Measurements from ENCODE around the gene NCR3LG1.
"Not testable (repeated sequence)": the region's sequence is repeated elsewhere in the genome, so short reads cannot be mapped to it uniquely, and the experiment has no call there.

The NCR3LG1 gene

DNA sequence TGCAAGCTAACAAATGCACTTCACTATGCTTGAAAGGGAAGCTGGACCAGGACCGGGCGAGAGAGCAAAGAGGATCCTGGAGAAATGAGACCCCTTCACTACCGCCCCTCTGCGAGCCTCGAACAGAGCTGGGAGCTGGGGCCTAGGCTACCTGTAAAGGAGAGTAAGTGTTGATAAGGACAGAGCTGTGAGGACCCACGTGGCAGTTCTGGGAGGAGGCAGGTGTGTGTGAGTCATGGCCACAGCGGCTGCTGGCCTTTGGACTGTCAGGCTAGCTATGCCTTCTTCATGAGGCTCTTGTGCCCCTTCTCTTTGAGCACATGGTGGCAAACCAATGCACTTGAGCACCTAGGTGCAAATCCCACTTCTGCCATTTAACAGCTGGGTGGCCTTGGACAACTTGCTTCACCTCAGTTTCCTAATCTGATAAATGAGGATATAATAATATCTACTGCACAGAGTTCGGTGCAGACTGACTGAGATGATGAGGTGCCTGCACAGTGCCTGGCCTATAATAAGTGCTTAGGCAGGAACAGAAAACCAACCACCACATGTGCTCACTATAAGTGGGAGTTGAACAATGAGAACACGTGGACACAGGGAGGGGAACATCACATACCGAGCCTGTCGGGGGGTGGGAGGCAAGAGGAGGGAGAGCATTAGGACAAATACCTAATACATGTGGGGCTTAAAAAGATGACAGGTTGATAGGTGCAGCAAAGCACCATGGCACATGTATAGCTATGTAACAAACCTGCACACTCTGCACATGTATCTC is 72.1 kb downstream of the NCR3LG1 start:
- H3K27ac ChIP-seq (replicated peaks) = no peak overlapping the region

GRCh38 chr11:17426233-17426632 is 74.6 kb downstream of the NCR3LG1 start:
- not testable (repeated sequence) for DNase-seq (ENCODE audit: low read depth in 1 of 2, low spot score in 1 of 2); H3K27ac ChIP-seq (replicated peaks); H3K4me3 ChIP-seq (replicated peaks; ENCODE audit: insufficient read depth, low read length); H3K27me3 ChIP-seq (ENCODE audit: insufficient read depth, poor library complexity, severe bottlenecking)

More for the DNA sequence above, 72.1 kb downstream of the NCR3LG1 start:
- no peak for DNase-seq (ENCODE audit: low read depth in 1 of 2, low spot score in 1 of 2)
- H3K27me3 ChIP-seq (ENCODE audit: insufficient read depth, poor library complexity, severe bottlenecking) = peaks cover 6% of the 10 kb centered on the region
- no peak overlapping the region for H3K4me3 ChIP-seq (replicated peaks; ENCODE audit: insufficient read depth, low read length)
- no peak for TF ChIP-seq GABPA (IDR thresholded peaks at IDR 0.05; ENCODE audit: low read depth)
- TF ChIP-seq, protein P1, sequence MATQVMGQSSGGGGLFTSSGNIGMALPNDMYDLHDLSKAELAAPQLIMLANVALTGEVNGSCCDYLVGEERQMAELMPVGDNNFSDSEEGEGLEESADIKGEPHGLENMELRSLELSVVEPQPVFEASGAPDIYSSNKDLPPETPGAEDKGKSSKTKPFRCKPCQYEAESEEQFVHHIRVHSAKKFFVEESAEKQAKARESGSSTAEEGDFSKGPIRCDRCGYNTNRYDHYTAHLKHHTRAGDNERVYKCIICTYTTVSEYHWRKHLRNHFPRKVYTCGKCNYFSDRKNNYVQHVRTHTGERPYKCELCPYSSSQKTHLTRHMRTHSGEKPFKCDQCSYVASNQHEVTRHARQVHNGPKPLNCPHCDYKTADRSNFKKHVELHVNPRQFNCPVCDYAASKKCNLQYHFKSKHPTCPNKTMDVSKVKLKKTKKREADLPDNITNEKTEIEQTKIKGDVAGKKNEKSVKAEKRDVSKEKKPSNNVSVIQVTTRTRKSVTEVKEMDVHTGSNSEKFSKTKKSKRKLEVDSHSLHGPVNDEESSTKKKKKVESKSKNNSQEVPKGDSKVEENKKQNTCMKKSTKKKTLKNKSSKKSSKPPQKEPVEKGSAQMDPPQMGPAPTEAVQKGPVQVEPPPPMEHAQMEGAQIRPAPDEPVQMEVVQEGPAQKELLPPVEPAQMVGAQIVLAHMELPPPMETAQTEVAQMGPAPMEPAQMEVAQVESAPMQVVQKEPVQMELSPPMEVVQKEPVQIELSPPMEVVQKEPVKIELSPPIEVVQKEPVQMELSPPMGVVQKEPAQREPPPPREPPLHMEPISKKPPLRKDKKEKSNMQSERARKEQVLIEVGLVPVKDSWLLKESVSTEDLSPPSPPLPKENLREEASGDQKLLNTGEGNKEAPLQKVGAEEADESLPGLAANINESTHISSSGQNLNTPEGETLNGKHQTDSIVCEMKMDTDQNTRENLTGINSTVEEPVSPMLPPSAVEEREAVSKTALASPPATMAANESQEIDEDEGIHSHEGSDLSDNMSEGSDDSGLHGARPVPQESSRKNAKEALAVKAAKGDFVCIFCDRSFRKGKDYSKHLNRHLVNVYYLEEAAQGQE (IDR thresholded peaks at IDR 0.05; ENCODE audit: insufficient replicate concordance, low read depth) = no peak
- TF ChIP-seq CTCF (IDR thresholded peaks at IDR 0.05; ENCODE audit: insufficient read depth, low read length) = no peak
- TF ChIP-seq SPI1 (IDR thresholded peaks at IDR 0.05; ENCODE audit: borderline replicate concordance, low read depth) = no peak
- TF ChIP-seq POLR2AphosphoS5 (IDR thresholded peaks at IDR 0.05; ENCODE audit: low read depth) = no peak
